ENCODE results near the gene REEP5. TPM values are rescaled to one million over a fixed set of nuclear protein-coding genes. Genes with fewer than 3 reads are reported as not detected.

REEP5 gene
- total RNA-seq, 1 donor from 2014 or later: 121 TPM

DNA sequence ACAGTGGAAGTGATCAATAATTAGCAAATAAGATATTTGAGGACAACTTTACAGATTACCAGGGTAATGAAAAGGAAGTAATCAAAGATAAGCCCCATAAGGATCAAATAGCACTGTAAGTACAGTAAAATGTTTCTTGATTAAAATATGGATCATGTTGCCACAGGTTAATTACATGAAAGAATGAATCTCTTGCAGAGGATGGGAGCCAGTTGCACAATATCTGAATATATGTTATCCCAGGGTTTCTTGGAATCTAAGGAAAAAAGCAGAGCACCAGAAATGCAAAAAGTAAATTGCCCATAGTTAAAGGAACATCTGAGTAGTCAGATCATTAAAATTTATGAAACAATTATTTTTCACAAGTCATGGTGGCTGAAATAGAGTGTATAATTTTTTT, 74.7 kb downstream of the REEP5 start:
- no peak for DNase-seq (ENCODE audit: low spot score)

GRCh38 chr5:112846556-112846955, 75.5 kb downstream of the REEP5 start:
- DNase-seq (ENCODE audit: low spot score): no peak

DNA sequence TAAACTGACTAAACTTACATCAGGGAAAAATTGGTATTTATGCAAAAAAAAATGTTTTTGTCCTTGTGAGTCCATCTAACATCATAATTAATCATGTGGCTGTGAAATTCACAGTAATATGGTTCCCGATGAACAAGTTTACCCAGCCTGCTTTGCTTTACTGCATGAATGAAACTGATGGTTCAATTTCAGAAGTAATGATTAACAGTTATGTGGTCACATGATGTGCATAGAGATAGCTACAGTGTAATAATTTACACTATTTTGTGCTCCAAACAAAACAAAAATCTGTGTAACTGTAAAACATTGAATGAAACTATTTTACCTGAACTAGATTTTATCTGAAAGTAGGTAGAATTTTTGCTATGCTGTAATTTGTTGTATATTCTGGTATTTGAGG, 77.5 kb downstream of the REEP5 start:
- no peak for DNase-seq (ENCODE audit: low spot score)

DNA sequence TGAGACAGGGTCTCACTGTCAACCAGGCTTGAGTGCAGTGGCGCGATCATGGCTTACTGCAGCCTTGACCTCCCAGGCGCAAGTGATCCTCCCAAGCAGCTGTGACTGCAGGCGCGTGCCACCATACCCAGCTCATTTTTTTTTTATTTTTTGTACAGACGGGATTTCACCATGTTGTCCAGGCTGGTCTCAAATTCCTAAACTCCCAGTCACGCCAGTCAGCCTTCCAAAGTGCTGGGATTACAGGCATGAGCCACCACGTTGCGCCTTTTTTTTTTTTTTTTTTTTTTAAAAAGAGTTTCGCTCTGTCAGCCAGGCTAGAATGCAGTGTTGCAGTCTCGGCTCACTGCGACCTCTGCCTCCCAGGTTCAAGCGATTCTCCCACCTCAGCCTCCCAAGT, 88.1 kb downstream of the REEP5 start:
- no peak for DNase-seq (ENCODE audit: low spot score)

DNA sequence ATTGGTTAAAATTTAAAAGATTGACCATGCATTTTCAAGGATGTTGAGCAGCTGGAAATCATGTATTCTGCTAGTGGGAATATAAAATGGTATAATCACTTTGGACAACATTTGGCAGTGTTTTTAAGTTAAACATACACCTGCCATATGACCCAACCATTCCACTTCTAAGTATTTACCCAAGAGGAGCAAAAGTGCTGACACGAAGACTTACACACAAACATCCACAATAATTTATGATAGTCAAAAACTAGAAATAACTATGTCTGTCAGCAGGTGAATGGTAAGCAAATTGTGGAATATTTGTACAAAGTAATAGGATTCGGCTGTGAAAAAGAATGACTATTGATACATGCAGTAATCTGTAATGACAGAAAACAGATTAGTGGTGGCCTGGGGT, 91.6 kb downstream of the REEP5 start:
- no peak for DNase-seq (ENCODE audit: low spot score)

Other genes starting within 250 kb of the REEP5 start
- 39.8 TPM for gene APC, start 184.3 kb downstream of the REEP5 start, total RNA-seq
- 55.6 TPM for gene SRP19, start 60.9 kb downstream of the REEP5 start, total RNA-seq
- 39.2 TPM for gene DCP2, start 54.6 kb upstream of the REEP5 start, total RNA-seq

All from mesenteric fat pad (tissue), 1 donor.